Measurements from ENCODE around the gene IFT81. TPM values are rescaled to one million over a fixed set of nuclear protein-coding genes. Genes with fewer than 3 reads are reported as not detected.
A peak's percentile ranks its signal among the peaks of the same experiment; 100 is the strongest.
"Not testable (repeated sequence)": the region's sequence is repeated elsewhere in the genome, so short reads cannot be mapped to it uniquely, and the experiment has no call there.

The IFT81 gene
- total RNA-seq, 1 donor from 2014 or later = 7.3 TPM

DNA sequence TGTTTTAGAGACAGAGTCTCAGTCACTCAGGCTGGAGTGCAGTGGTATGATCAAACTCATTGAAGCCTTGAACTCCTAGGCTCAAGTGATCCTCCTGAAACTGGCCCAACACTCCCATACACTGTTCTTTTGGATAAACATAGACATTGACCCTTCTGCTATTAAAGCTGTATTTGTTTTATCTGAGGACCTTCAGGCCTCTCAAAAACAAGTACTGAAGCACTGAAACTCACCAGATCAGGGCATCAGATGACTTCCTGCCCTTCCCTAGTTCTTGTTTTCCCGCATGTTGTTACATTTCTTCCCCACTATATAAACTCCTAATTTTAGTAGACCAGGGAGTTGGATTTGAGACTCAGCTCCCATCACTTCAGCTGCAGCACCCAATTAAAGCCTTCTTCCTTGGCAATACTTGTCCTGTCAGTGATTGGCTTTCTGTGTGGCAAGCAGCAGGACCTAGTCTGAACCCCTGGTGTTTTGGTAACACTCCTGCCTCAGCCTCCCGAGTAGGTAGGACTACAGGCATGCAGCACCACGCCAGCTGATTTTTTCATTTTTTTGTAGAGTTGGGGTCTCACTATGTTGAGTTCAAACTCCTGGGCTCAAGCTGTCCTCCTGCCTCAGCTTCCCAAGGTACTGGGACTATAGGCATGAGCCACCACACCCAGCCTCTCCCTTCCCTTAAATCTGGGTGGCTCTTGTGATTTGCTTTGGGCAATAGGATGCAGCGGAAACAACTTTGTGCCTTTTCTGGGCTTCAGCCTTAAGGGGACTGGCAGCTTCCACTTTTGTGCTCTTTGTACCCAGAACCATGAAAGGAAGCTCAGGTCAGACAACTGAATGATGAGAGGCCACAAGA lies 12.5 kb upstream of the IFT81 start:
- ATAC-seq = peak; percentile 22
- DNase-seq = no peak
- TF ChIP-seq, protein P1, sequence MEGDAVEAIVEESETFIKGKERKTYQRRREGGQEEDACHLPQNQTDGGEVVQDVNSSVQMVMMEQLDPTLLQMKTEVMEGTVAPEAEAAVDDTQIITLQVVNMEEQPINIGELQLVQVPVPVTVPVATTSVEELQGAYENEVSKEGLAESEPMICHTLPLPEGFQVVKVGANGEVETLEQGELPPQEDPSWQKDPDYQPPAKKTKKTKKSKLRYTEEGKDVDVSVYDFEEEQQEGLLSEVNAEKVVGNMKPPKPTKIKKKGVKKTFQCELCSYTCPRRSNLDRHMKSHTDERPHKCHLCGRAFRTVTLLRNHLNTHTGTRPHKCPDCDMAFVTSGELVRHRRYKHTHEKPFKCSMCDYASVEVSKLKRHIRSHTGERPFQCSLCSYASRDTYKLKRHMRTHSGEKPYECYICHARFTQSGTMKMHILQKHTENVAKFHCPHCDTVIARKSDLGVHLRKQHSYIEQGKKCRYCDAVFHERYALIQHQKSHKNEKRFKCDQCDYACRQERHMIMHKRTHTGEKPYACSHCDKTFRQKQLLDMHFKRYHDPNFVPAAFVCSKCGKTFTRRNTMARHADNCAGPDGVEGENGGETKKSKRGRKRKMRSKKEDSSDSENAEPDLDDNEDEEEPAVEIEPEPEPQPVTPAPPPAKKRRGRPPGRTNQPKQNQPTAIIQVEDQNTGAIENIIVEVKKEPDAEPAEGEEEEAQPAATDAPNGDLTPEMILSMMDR (IDR thresholded peaks at IDR 0.05) = no peak
- Histone ChIP-seq H3K4me3 (no peak overlapping the region), H3K4me1 (peaks cover 25% of the 10 kb centered on the region), H3K27me3 (no peaks in the 10 kb centered on the region), H3K27ac (peak overlapping the region; percentile 70), H3K9me3 (no peaks in the 10 kb centered on the region), H3K36me3 (no peaks in the 10 kb centered on the region)
- intact Hi-C loops (cut with DNase I) = no loop called here

DNA sequence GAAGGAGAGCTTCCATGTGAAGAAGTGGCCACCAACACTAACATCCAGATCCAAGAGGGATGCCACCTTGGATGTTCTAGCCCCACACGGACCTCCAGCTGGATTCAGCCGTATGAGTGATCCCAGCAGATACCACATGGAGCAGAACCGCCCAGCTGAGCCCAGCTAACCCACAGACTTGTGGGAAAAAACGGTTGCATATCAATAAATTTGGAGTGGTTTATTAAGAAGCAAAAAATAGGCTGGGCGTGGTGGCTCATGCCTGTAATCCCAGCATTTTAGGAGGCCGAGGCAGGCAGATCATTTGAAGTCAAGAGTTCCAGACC lies 11.9 kb upstream of the IFT81 start:
- TF ChIP-seq, protein P1 (IDR thresholded peaks at IDR 0.05) = no peak
- Histone ChIP-seq H3K36me3 (no peaks in the 10 kb centered on the region), H3K9me3 (no peaks in the 10 kb centered on the region), H3K27me3 (no peaks in the 10 kb centered on the region), H3K4me3 (no peak overlapping the region), H3K4me1 (peaks cover 24% of the 10 kb centered on the region), H3K27ac (peak overlapping the region; percentile 70)
- no peak for DNase-seq
- ATAC-seq = no peak
- intact Hi-C loops (cut with DNase I) = no loop called here

DNA sequence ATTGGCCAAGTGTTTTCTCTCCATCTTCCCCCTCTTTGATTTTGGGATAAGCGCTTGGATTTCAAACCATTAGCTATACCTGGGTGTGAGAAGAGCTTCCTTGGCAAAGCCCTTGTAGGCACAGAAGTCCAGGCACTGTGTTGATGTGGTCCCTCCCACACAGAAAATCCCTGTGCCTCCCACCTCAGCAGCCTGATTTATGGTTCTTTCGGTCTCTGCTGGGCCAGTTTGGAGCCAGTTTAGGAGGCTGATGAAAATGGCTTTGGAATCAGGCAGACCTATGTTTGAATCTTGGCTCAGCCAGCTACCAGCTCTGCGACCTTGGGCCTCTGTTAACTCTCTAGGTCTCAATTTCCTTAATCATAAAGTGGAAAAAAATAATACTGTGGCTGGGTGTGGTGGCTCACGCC lies 9.6 kb upstream of the IFT81 start:
- intact Hi-C loops (cut with DNase I) = no loop called here
- H3K27me3 ChIP-seq = no peaks in the 10 kb centered on the region
- no peak for DNase-seq
- no peaks in the 10 kb centered on the region for H3K9me3 ChIP-seq
- H3K4me3 ChIP-seq = no peak overlapping the region
- no peak for ATAC-seq
- TF ChIP-seq, protein P1 (IDR thresholded peaks at IDR 0.05) = no peak
- no peak overlapping the region for H3K27ac ChIP-seq
- H3K4me1 ChIP-seq = peaks cover 16% of the 10 kb centered on the region
- no peaks in the 10 kb centered on the region for H3K36me3 ChIP-seq

DNA sequence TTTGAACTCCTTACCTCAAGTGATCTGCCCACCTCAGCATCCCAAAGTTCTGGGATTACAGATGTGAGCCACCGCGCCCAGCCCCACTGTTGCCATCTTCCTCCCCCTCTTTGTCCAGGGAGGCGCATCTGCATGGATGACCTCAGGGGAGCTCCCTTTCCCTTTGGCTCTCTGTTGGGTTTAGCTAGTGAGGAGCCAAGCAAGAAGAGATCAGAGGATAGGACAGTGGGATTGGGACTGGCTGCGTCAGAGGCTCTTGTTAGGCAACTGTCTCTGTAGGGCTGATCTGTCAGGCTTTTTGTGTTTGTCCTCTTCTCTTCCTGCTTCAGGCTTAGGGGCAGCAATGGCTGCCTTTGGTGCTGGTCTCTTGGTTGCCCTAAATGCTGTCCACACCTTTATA lies 8.5 kb upstream of the IFT81 start:
- intact Hi-C loops (cut with DNase I) = no loop called here
- Histone ChIP-seq H3K4me1 (peaks cover 16% of the 10 kb centered on the region), H3K27me3 (no peaks in the 10 kb centered on the region), H3K4me3 (no peak overlapping the region), H3K27ac (no peak overlapping the region), H3K9me3 (no peaks in the 10 kb centered on the region), H3K36me3 (no peaks in the 10 kb centered on the region)
- TF ChIP-seq, protein P1 (IDR thresholded peaks at IDR 0.05) = no peak
- no peak for DNase-seq
- no peak for ATAC-seq

DNA sequence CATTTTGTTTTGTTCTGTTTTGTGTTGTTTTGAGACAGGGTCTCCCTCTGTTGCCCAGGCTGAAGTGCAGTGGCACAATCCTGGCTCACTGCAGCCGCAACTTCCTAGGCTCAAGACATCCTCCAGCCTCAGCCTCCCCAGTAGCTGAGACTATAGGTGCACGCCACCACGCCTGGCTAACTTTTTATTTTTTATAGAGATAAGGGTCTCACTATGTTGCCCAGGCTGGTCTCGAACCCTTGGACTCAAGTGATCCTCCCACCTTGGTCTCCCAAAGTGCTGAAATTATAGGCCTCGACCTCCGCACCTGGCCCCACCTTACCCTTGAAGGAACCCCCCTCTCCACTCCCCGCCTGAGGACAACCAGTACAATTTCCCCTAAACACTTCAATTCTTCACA lies 7.5 kb upstream of the IFT81 start:
- TF ChIP-seq, protein P1 (IDR thresholded peaks at IDR 0.05) = no peak
- no peak for ATAC-seq
- DNase-seq = no peak
- intact Hi-C loops (cut with DNase I) = no loop called here
- H3K4me1 ChIP-seq = peaks cover 9% of the 10 kb centered on the region
- H3K4me3 ChIP-seq = no peak overlapping the region
- no peaks in the 10 kb centered on the region for H3K27me3 ChIP-seq
- no peaks in the 10 kb centered on the region for H3K9me3 ChIP-seq
- H3K36me3 ChIP-seq = no peaks in the 10 kb centered on the region
- no peak overlapping the region for H3K27ac ChIP-seq

DNA sequence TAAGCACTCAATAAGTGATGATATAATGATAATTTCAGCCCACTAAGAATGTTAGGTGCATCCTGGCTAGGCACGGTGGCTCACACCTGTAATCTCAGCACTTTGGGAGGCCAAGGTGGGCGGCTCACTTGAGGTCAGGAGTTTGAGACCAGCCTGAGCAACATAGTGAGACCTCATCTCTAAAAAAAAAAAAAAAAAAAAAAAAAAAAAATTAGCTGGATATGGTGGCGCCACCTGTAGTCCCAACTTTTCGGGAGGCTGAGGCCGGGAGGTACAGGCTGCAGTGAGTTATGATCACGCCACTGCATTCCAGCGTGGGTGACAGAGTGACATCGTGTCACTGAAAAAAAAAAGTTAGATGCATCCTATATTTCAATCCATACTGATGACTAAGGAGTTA lies 6.9 kb upstream of the IFT81 start:
- DNase-seq; ATAC-seq; H3K27me3 ChIP-seq; H3K36me3 ChIP-seq; H3K27ac ChIP-seq; H3K4me3 ChIP-seq; H3K9me3 ChIP-seq; intact Hi-C loops (cut with DNase I); H3K4me1 ChIP-seq: not testable (repeated sequence)

Data from upper lobe of right lung (tissue), 1 donor.